ENCODE data around the gene SRD5A3.
A peak's percentile ranks its signal among the peaks of the same experiment; 100 is the strongest.

The SRD5A3 gene

GRCh38 chr4:55397126-55397436, 51.0 kb downstream of the SRD5A3 start:
- DNase-seq (ENCODE audit: low read depth) = no peak
- no peak for TF ChIP-seq CTCF (conservative IDR thresholded peaks at IDR 0.05; ENCODE audit: low read depth, low read length)
- H3K4me3 ChIP-seq (ENCODE audit: low read length) = peak overlapping the region; percentile 79

GRCh38 chr4:55397520-55398321, 51.7 kb downstream of the SRD5A3 start:
- no peak for DNase-seq (ENCODE audit: low read depth)

GRCh38 chr4:55398461-55398860, 52.4 kb downstream of the SRD5A3 start:
- TF ChIP-seq CTCF (conservative IDR thresholded peaks at IDR 0.05; ENCODE audit: low read depth, low read length) = no peak
- peak overlapping the region; percentile 79 for H3K4me3 ChIP-seq (ENCODE audit: low read length)
- DNase-seq (ENCODE audit: low read depth) = no peak

More at GRCh38 chr4:55397520-55398321, 51.7 kb downstream of the SRD5A3 start:
- no peak for TF ChIP-seq CTCF (conservative IDR thresholded peaks at IDR 0.05; ENCODE audit: low read depth, low read length)
- H3K4me3 ChIP-seq (ENCODE audit: low read length) = peak overlapping the region; percentile 79

- no peak for TF ChIP-seq CTCF (conservative IDR thresholded peaks at IDR 0.05; ENCODE audit: low read depth, low read length)
- peak overlapping the region; percentile 79 for H3K4me3 ChIP-seq (ENCODE audit: low read length)
Observed at GRCh38 chr4:55398966-55399365, 52.9 kb downstream of the SRD5A3 start.

GRCh38 chr4:55399581-55399980, 53.5 kb downstream of the SRD5A3 start:
- DNase-seq (ENCODE audit: low read depth) = no peak

More at GRCh38 chr4:55398966-55399365, 52.9 kb downstream of the SRD5A3 start:
- no peak for DNase-seq (ENCODE audit: low read depth)

GRCh38 chr4:55405073-55405472, 59.0 kb downstream of the SRD5A3 start:
- H3K4me3 ChIP-seq (ENCODE audit: low read length) = no peak overlapping the region
- no peak for TF ChIP-seq CTCF (conservative IDR thresholded peaks at IDR 0.05; ENCODE audit: low read depth, low read length)
- no peak for DNase-seq (ENCODE audit: low read depth)

More at GRCh38 chr4:55399581-55399980, 53.5 kb downstream of the SRD5A3 start:
- TF ChIP-seq CTCF (conservative IDR thresholded peaks at IDR 0.05; ENCODE audit: low read depth, low read length) = no peak
- H3K4me3 ChIP-seq (ENCODE audit: low read length) = no peak overlapping the region

GRCh38 chr4:55406545-55406944, 60.5 kb downstream of the SRD5A3 start:
- DNase-seq (ENCODE audit: low read depth) = no peak
- TF ChIP-seq CTCF (conservative IDR thresholded peaks at IDR 0.05; ENCODE audit: low read depth, low read length) = no peak
- H3K4me3 ChIP-seq (ENCODE audit: low read length) = no peak overlapping the region

All from retinal pigment epithelial cell (primary cell).